HG03571 (cell line): ENCODE results near the gene PRSS22.

Source experiments
- ATAC-seq: cut with Tn5 transposase; IDR thresholded peaks from one replicate; pipeline ENCODE4 v1.9.1; 2021; ENCODE audit not compliant: unreplicated experiment

The PRSS22 gene

GRCh38 chr16:2817340-2818271 lies 40.4 kb downstream of the PRSS22 start:
- no peak for ATAC-seq

GRCh38 chr16:2816751-2817339 lies 41.1 kb downstream of the PRSS22 start, which contains the start of gene PRSS21:
PRSS21 (plus strand) TSS chr16:2817237; CDS start chr16:2817269, 32 bp downstream.
- no peak for ATAC-seq

GRCh38 chr16:2815299-2815771 lies 42.6 kb downstream of the PRSS22 start:
- no peak for ATAC-seq

GRCh38 chr16:2814551-2815298 lies 43.2 kb downstream of the PRSS22 start:
- no peak for ATAC-seq

GRCh38 chr16:2813771-2814221 lies 44.2 kb downstream of the PRSS22 start:
- no peak for ATAC-seq

- ATAC-seq = no peak
These were observed 46.1 kb downstream of the PRSS22 start for GRCh38 chr16:2811703-2812471.

- no peak for ATAC-seq
These were observed 47.3 kb downstream of the PRSS22 start for GRCh38 chr16:2810651-2811050.

- no peak for ATAC-seq
These were observed 48.7 kb downstream of the PRSS22 start for GRCh38 chr16:2809149-2809760.

GRCh38 chr16:2808181-2808580 lies 49.8 kb downstream of the PRSS22 start:
- no peak for ATAC-seq

GRCh38 chr16:2806286-2806685 lies 51.7 kb downstream of the PRSS22 start:
- no peak for ATAC-seq

- ATAC-seq = no peak
These were observed 53.2 kb downstream of the PRSS22 start for GRCh38 chr16:2804728-2805127.

GRCh38 chr16:2803545-2804195 lies 54.3 kb downstream of the PRSS22 start:
- ATAC-seq = no peak
